Measurements from ENCODE around the gene USP20.

DNA sequence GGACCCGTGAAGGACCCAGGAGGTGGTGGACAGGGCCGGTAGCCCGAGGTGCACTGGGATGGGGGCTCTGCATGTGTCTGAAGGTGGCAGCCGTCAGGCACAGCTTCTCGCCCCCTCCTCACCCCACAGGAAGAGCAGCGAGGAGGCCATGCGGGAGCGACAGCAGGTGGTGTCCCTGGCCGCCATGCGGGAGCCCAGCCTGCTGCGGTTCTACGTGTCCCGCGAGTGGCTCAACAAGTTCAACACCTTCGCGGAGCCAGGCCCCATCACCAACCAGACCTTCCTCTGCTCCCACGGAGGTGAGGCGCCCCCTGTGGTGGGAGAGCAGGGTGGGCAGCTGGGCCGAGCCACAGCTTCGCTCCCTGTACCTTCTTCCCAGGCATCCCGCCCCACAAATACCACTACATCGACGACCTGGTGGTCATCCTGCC, 39.9 kb downstream of the USP20 start:
- TF ChIP-seq TAF1 (conservative IDR thresholded peaks at IDR 0.05) (no peak), HNF4A (conservative IDR thresholded peaks at IDR 0.05) (no peak), NR2F2 (IDR thresholded peaks at IDR 0.05) (no peak), YY1 (IDR thresholded peaks at IDR 0.05) (no peak), EGR1 (IDR thresholded peaks at IDR 0.05; ENCODE audit: low read depth in 2 of 2) (no peak), GABPA (IDR thresholded peaks at IDR 0.05 in 1 of 2, conservative IDR thresholded peaks at IDR 0.05 in 1 of 2) (no peak), RAD21 (IDR thresholded peaks at IDR 0.05) (no peak)
- TF ChIP-seq, protein P1, sequence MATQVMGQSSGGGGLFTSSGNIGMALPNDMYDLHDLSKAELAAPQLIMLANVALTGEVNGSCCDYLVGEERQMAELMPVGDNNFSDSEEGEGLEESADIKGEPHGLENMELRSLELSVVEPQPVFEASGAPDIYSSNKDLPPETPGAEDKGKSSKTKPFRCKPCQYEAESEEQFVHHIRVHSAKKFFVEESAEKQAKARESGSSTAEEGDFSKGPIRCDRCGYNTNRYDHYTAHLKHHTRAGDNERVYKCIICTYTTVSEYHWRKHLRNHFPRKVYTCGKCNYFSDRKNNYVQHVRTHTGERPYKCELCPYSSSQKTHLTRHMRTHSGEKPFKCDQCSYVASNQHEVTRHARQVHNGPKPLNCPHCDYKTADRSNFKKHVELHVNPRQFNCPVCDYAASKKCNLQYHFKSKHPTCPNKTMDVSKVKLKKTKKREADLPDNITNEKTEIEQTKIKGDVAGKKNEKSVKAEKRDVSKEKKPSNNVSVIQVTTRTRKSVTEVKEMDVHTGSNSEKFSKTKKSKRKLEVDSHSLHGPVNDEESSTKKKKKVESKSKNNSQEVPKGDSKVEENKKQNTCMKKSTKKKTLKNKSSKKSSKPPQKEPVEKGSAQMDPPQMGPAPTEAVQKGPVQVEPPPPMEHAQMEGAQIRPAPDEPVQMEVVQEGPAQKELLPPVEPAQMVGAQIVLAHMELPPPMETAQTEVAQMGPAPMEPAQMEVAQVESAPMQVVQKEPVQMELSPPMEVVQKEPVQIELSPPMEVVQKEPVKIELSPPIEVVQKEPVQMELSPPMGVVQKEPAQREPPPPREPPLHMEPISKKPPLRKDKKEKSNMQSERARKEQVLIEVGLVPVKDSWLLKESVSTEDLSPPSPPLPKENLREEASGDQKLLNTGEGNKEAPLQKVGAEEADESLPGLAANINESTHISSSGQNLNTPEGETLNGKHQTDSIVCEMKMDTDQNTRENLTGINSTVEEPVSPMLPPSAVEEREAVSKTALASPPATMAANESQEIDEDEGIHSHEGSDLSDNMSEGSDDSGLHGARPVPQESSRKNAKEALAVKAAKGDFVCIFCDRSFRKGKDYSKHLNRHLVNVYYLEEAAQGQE (IDR thresholded peaks at IDR 0.05): no peak
- TF ChIP-seq, protein P2, sequence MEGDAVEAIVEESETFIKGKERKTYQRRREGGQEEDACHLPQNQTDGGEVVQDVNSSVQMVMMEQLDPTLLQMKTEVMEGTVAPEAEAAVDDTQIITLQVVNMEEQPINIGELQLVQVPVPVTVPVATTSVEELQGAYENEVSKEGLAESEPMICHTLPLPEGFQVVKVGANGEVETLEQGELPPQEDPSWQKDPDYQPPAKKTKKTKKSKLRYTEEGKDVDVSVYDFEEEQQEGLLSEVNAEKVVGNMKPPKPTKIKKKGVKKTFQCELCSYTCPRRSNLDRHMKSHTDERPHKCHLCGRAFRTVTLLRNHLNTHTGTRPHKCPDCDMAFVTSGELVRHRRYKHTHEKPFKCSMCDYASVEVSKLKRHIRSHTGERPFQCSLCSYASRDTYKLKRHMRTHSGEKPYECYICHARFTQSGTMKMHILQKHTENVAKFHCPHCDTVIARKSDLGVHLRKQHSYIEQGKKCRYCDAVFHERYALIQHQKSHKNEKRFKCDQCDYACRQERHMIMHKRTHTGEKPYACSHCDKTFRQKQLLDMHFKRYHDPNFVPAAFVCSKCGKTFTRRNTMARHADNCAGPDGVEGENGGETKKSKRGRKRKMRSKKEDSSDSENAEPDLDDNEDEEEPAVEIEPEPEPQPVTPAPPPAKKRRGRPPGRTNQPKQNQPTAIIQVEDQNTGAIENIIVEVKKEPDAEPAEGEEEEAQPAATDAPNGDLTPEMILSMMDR (IDR thresholded peaks at IDR 0.05; ENCODE audit: low read depth, low read length, missing input control): no peak
- TF ChIP-seq, protein P3, sequence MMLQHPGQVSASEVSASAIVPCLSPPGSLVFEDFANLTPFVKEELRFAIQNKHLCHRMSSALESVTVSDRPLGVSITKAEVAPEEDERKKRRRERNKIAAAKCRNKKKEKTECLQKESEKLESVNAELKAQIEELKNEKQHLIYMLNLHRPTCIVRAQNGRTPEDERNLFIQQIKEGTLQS (IDR thresholded peaks at IDR 0.05): no peak
- TF ChIP-seq, protein P4, sequence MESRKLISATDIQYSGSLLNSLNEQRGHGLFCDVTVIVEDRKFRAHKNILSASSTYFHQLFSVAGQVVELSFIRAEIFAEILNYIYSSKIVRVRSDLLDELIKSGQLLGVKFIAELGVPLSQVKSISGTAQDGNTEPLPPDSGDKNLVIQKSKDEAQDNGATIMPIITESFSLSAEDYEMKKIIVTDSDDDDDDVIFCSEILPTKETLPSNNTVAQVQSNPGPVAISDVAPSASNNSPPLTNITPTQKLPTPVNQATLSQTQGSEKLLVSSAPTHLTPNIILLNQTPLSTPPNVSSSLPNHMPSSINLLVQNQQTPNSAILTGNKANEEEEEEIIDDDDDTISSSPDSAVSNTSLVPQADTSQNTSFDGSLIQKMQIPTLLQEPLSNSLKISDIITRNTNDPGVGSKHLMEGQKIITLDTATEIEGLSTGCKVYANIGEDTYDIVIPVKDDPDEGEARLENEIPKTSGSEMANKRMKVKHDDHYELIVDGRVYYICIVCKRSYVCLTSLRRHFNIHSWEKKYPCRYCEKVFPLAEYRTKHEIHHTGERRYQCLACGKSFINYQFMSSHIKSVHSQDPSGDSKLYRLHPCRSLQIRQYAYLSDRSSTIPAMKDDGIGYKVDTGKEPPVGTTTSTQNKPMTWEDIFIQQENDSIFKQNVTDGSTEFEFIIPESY (IDR thresholded peaks at IDR 0.05): no peak
- TF ChIP-seq, protein P5, sequence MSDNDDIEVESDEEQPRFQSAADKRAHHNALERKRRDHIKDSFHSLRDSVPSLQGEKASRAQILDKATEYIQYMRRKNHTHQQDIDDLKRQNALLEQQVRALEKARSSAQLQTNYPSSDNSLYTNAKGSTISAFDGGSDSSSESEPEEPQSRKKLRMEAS (IDR thresholded peaks at IDR 0.05): no peak
